Measurements from ENCODE around the gene TMEM212.

Gene TMEM212

DNA sequence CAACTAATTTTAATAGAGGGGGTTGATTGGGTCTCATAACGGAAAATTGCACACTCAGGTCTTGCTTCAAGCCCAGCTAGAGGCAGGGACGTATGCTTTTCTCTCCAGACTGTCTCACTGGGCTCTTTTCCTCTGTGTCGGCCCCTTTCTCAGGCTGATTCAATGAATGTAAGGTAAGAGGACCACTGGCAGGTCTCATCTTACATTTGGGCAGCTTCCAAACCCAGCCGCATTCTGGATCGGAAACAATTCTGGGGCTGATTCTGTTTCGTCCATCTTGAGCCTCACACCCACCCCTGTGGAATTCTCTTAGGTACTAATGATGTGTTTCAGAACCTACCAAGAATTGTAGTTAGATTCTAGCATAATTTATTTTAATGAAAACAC lies 40.7 kb downstream of the TMEM212 start:
- POLR2A ChIA-PET, result no interaction called here
- TF ChIP-seq FOXK2 (IDR thresholded peaks at IDR 0.05), result no peak
- no peak for TF ChIP-seq FOXA1 (IDR thresholded peaks at IDR 0.05)
- no peak for TF ChIP-seq LEF1 (IDR thresholded peaks at IDR 0.05; ENCODE audit: borderline replicate concordance)
- TF ChIP-seq FOXM1 (IDR thresholded peaks at IDR 0.05; ENCODE audit: borderline replicate concordance), result no peak
- no peak for TF ChIP-seq CTBP1 (IDR thresholded peaks at IDR 0.05; ENCODE audit: borderline replicate concordance)
- no peak for TF ChIP-seq ZNF384 (IDR thresholded peaks at IDR 0.05)
- no peak for TF ChIP-seq BHLHE40 (IDR thresholded peaks at IDR 0.05; ENCODE audit: borderline replicate concordance)
- no peak for DNase-seq (ENCODE audit: extremely low spot score)
- CTCF ChIA-PET, result no interaction called here

DNA sequence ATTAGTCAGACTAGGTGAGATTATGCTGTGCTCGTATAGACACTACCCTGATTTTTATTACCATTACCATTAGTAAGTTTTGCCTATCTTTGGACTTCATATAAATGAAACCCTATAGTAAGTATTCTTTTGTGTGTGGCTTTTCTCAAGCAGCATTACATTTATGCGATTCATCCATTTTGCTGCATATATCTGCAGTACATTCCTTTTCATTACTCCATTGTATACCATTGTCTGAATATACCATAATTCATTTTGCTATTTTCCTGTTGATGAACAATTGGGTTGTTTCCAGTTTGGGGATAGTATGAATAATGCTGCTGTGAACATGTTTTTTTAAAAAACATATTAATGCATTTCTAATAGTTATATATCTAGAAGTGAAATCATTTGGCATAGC lies 45.3 kb downstream of the TMEM212 start:
- no peak for DNase-seq (ENCODE audit: extremely low spot score)
- no peak for TF ChIP-seq TARDBP (IDR thresholded peaks at IDR 0.05)
- no peak for TF ChIP-seq FOXM1 (IDR thresholded peaks at IDR 0.05; ENCODE audit: borderline replicate concordance)
- TF ChIP-seq L3MBTL2 (conservative IDR thresholded peaks at IDR 0.05), result no peak
- TF ChIP-seq ARNT (IDR thresholded peaks at IDR 0.05), result no peak
- no peak for TF ChIP-seq NFRKB (IDR thresholded peaks at IDR 0.05)
- no peak for TF ChIP-seq ELF4 (IDR thresholded peaks at IDR 0.05)
- TF ChIP-seq, protein P1, sequence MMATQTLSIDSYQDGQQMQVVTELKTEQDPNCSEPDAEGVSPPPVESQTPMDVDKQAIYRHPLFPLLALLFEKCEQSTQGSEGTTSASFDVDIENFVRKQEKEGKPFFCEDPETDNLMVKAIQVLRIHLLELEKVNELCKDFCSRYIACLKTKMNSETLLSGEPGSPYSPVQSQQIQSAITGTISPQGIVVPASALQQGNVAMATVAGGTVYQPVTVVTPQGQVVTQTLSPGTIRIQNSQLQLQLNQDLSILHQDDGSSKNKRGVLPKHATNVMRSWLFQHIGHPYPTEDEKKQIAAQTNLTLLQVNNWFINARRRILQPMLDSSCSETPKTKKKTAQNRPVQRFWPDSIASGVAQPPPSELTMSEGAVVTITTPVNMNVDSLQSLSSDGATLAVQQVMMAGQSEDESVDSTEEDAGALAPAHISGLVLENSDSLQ (IDR thresholded peaks at IDR 0.05), result no peak
- no peak for TF ChIP-seq FOXK2 (IDR thresholded peaks at IDR 0.05)
- TF ChIP-seq CTBP1 (IDR thresholded peaks at IDR 0.05; ENCODE audit: borderline replicate concordance), result no peak
- no peak for TF ChIP-seq SUZ12 (IDR thresholded peaks at IDR 0.05)
- ChIA-PET CTCF (no interaction called here), POLR2A (no interaction called here)

DNA sequence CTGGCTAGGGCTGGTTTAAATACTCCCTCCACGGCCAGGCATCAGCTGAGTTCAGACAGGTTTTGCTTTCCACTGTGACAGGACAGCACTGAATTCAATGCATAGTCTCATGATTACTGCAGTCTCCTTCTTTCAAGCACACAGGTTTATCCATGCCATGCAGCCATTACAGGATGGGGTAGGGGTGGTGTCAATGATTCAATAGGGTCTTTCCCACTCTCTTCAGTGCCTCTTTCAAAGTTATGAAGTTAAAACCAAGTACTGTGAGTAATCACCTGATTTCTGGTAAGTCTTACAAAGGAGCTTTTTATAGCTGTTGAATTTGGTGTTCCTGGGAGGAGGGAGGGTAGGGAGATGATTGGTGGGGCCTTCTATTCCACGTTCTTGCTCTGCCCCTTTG lies 47.2 kb downstream of the TMEM212 start:
- ChIA-PET CTCF (interaction anchor here (0.7 kb wide), 1 partner anchor 197 kb away, joined by 3 read pairs; no protein-coding TSS in a partner anchor), POLR2A (no interaction called here)
- no peak for TF ChIP-seq SUZ12 (IDR thresholded peaks at IDR 0.05)
- TF ChIP-seq HDGF (IDR thresholded peaks at IDR 0.05; ENCODE audit: borderline replicate concordance), result no peak
- TF ChIP-seq ZNF384 (IDR thresholded peaks at IDR 0.05), result no peak
- no peak for TF ChIP-seq CTBP1 (IDR thresholded peaks at IDR 0.05; ENCODE audit: borderline replicate concordance)
- no peak for TF ChIP-seq LEF1 (IDR thresholded peaks at IDR 0.05; ENCODE audit: borderline replicate concordance)
- TF ChIP-seq, protein P1 (IDR thresholded peaks at IDR 0.05), result no peak
- TF ChIP-seq SP1 (IDR thresholded peaks at IDR 0.05), result no peak
- TF ChIP-seq TARDBP (IDR thresholded peaks at IDR 0.05), result no peak
- no peak for TF ChIP-seq ELF4 (IDR thresholded peaks at IDR 0.05)
- TF ChIP-seq FOXA1 (IDR thresholded peaks at IDR 0.05), result no peak
- no peak for TF ChIP-seq ARNT (IDR thresholded peaks at IDR 0.05)
- no peak for TF ChIP-seq NFRKB (IDR thresholded peaks at IDR 0.05)
- no peak for TF ChIP-seq FOXK2 (IDR thresholded peaks at IDR 0.05)
- no peak for TF ChIP-seq BHLHE40 (IDR thresholded peaks at IDR 0.05; ENCODE audit: borderline replicate concordance)
- TF ChIP-seq L3MBTL2 (conservative IDR thresholded peaks at IDR 0.05), result no peak
- no peak for TF ChIP-seq FOXM1 (IDR thresholded peaks at IDR 0.05; ENCODE audit: borderline replicate concordance)
- DNase-seq (ENCODE audit: extremely low spot score), result no peak

DNA sequence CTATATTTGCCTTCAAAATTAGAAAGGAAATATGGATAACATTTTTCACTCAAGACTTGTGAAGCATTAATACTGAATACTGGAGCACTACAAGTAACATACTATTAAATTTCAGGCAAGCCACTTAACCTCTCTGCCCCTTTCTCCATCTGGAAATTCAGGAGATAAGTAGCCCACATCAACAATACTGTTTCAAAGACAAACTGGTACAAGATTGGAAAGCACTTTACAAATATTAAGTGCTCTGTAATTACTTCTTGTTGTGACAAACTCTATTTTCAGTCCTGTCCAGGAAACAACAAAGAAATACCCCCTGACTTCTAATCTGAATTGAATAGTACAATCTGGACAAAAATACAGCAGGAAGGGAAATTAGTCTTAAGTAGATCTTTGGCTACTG lies 49.3 kb downstream of the TMEM212 start:
- TF ChIP-seq SP1 (IDR thresholded peaks at IDR 0.05), result no peak
- no peak for TF ChIP-seq ZNF384 (IDR thresholded peaks at IDR 0.05)
- TF ChIP-seq TARDBP (IDR thresholded peaks at IDR 0.05), result no peak
- TF ChIP-seq LEF1 (IDR thresholded peaks at IDR 0.05; ENCODE audit: borderline replicate concordance), result no peak
- no peak for TF ChIP-seq CTBP1 (IDR thresholded peaks at IDR 0.05; ENCODE audit: borderline replicate concordance)
- no peak for TF ChIP-seq L3MBTL2 (conservative IDR thresholded peaks at IDR 0.05)
- TF ChIP-seq ELF4 (IDR thresholded peaks at IDR 0.05), result no peak
- no peak for TF ChIP-seq HDGF (IDR thresholded peaks at IDR 0.05; ENCODE audit: borderline replicate concordance)
- TF ChIP-seq FOXK2 (IDR thresholded peaks at IDR 0.05), result no peak
- no peak for TF ChIP-seq ARNT (IDR thresholded peaks at IDR 0.05)
- TF ChIP-seq NFRKB (IDR thresholded peaks at IDR 0.05), result no peak
- TF ChIP-seq, protein P1 (IDR thresholded peaks at IDR 0.05), result no peak
- no peak for TF ChIP-seq FOXM1 (IDR thresholded peaks at IDR 0.05; ENCODE audit: borderline replicate concordance)
- CTCF ChIA-PET, result no interaction called here
- no peak for DNase-seq (ENCODE audit: extremely low spot score)
- POLR2A ChIA-PET, result no interaction called here

DNA sequence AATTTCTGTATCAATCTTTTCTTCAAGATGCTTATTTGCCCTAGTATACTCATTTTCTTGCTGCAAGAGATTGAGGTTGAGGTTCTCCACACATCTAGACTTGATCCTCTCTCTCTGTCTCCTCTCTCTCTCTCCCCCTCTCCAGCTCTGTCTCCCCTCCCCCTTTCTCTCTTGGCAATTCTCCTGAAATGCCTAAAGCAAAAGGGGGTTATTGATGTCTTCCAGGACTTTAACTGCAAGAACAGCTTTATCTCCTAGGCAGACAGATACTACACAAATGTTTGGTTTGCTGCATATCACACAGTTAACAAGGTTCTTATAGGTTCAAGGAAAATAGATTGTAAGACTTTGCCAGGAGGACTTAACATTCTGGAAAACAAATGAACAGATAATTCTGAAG lies 52.1 kb downstream of the TMEM212 start:
- ChIA-PET POLR2A (no interaction called here), CTCF (no interaction called here)
- DNase-seq (ENCODE audit: extremely low spot score), result no peak
- TF ChIP-seq CTBP1 (IDR thresholded peaks at IDR 0.05; ENCODE audit: borderline replicate concordance), result no peak
- TF ChIP-seq, protein P1 (IDR thresholded peaks at IDR 0.05), result no peak
- TF ChIP-seq FOXA1 (IDR thresholded peaks at IDR 0.05), result no peak
- TF ChIP-seq ZNF384 (IDR thresholded peaks at IDR 0.05), result no peak
- no peak for TF ChIP-seq HDGF (IDR thresholded peaks at IDR 0.05; ENCODE audit: borderline replicate concordance)
- no peak for TF ChIP-seq ELF4 (IDR thresholded peaks at IDR 0.05)
- TF ChIP-seq NFRKB (IDR thresholded peaks at IDR 0.05), result no peak
- TF ChIP-seq SP1 (IDR thresholded peaks at IDR 0.05), result no peak
- TF ChIP-seq TARDBP (IDR thresholded peaks at IDR 0.05), result no peak
- TF ChIP-seq LEF1 (IDR thresholded peaks at IDR 0.05; ENCODE audit: borderline replicate concordance), result no peak

DNA sequence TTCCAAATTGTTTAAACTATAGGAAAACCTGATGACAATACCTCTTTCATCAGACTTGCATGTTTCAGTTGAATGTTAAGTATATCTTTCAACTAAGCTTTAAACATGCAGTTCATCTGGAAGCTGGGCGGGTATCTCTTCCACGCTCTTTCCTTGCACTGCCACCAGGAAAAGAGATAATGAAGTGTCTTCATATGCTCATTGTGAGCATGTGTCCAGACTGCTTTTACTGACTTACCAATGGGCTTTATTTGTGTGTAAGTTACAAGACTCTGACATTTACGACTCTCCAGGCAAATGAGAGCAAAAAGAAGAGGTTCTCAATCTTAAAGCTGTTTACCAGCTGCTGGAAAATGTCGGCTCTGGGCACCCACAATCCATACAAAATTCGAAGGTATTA lies 52.8 kb downstream of the TMEM212 start:
- no peak for DNase-seq (ENCODE audit: extremely low spot score)
- TF ChIP-seq, protein P1 (IDR thresholded peaks at IDR 0.05), result 0 out of 2 replicates have a peak, but pooled peaks have one; percentile 18
- no peak for TF ChIP-seq ZNF384 (IDR thresholded peaks at IDR 0.05)
- ChIA-PET POLR2A (no interaction called here), CTCF (no interaction called here)
